GM12878 (cell line): ENCODE data around the gene RHOT1. TPM values are rescaled to one million over a fixed set of nuclear protein-coding genes. Genes with fewer than 3 reads are reported as not detected.
A peak's percentile ranks its signal among the peaks of the same experiment; 100 is the strongest.

Source experiments
- ATAC-seq: fragments of 200-7000 bp; cut with Tn5 transposase; 3 replicates; pipeline ENCODE4 v1.9.1; 2020; ENCODE audit warnings: mild to moderate bottlenecking, moderate library complexity
- BruUV-seq: library from RNA; stranded (reverse); fragments of 400-500 nt; replicated peaks from 2 replicates; lab custom pipeline; 2021; lab: Mats Ljungman, UMichigan
- CTCF ChIA-PET: fragments of 300-600 bp; sonication (Branson Sonifier 250); formaldehyde crosslinking; extraction: SDS; loops from one replicate; lab custom pipeline; 2021; ENCODE audit warnings: inconsistent platforms; lab: Yijun Ruan, JAX
- POLR2A ChIA-PET: fragments of 350-600 bp; formaldehyde crosslinking; extraction: SDS; loops from one replicate; lab custom pipeline; 2021; ENCODE audit warnings: inconsistent platforms; lab: Charles Lee
- RAD21 ChIA-PET: fragments of 300-600 bp; sonication (Branson Sonifier 250); formaldehyde crosslinking; loops from one replicate; lab custom pipeline; 2023; ENCODE audit warnings: antibody characterized with exemption; ENCODE audit not compliant: unreplicated experiment; lab: Charles Lee
- SMC1A ChIA-PET: fragments of 300-600 bp; sonication (Branson Sonifier 250); formaldehyde crosslinking; loops from one replicate; lab custom pipeline; 2023; ENCODE audit not compliant: unreplicated experiment, uncharacterized antibody; lab: Charles Lee
- DNase-seq: peaks from one replicate; pipeline ENCODE4 v3.0.0-alpha.2; 2011; ENCODE audit warnings: low read depth, low spot score
- FAIRE-seq: peaks from 3 replicates; lab custom pipeline; 2011; peaks lifted over from hg19 to GRCh38; lab: Jason Lieb, UNC
- H2AFZ ChIP-seq: 2 replicates; pipeline ENCODE4 v1.6.0; 2011; ENCODE audit warnings: low read depth, low read length, control low read depth; ENCODE audit not compliant: control insufficient read depth
- H3K27ac ChIP-seq: 2 replicates; pipeline ENCODE4 v1.5.1; 2011; ENCODE audit warnings: control low read depth; ENCODE audit not compliant: control insufficient read depth, insufficient read depth
- H3K27me3 ChIP-seq, 2 experiments: replicated peaks in 1 of 2; 2 replicates each; pipeline versions ENCODE4 v1.6.0 to v1.6.1; 2011; ENCODE audit warnings: low read length in 1 of 2; ENCODE audit not compliant: control insufficient read depth in 2 of 2, insufficient read depth in 2 of 2
- H3K36me3 ChIP-seq, 2 experiments: 2 replicates each; pipeline ENCODE4 v1.5.1; 2011; ENCODE audit warnings: low read length in 1 of 2; ENCODE audit not compliant: control insufficient read depth in 2 of 2, insufficient read depth in 2 of 2
- H3K4me1 ChIP-seq: 2 replicates; pipeline ENCODE4 v1.6.1; 2011; ENCODE audit warnings: mild to moderate bottlenecking, low read length, moderate library complexity, mixed read lengths; ENCODE audit not compliant: control insufficient read depth, insufficient read depth
- H3K4me2 ChIP-seq: 2 replicates; pipeline ENCODE4 v1.6.0; 2011; ENCODE audit warnings: control low read depth; ENCODE audit not compliant: control insufficient read depth, insufficient read depth
- H3K4me3 ChIP-seq: fragments of 200-600 bp; sonication (generic); 2 replicates; pipeline ENCODE4 v1.5.1; 2016
- H3K79me2 ChIP-seq: 2 replicates; pipeline ENCODE4 v1.6.0; 2011; ENCODE audit warnings: low read length; ENCODE audit not compliant: control insufficient read depth, insufficient read depth
- H3K9ac ChIP-seq: 2 replicates; pipeline ENCODE4 v1.8.0; 2011; ENCODE audit warnings: low read length, control low read depth, mixed read lengths; ENCODE audit not compliant: control insufficient read depth, insufficient read depth
- H3K9me3 ChIP-seq: replicated peaks from 3 replicates; pipeline ENCODE4 v1.5.1; 2011; ENCODE audit warnings: mild to moderate bottlenecking, low read length; ENCODE audit not compliant: control insufficient read depth, insufficient read depth
- H4K20me1 ChIP-seq: 2 replicates; pipeline ENCODE4 v1.6.0; 2011; ENCODE audit not compliant: control insufficient read depth, insufficient read depth
- BRCA1 ChIP-seq: IDR thresholded peaks from 2 replicates; pipeline ENCODE4 v1.6.1; 2011; ENCODE audit warnings: low read depth, low read length, improper control_type of control experiment
- CBFB ChIP-seq: IDR thresholded peaks from 2 replicates; pipeline ENCODE4 v1.6.1; 2016; ENCODE audit warnings: antibody characterized with exemption, low read depth
- EGR1 ChIP-seq, 2 experiments: IDR thresholded peaks; 1 replicate in 1 of 2; 2 replicates in 1 of 2; pipeline ENCODE4 v1.6.1; 2011 to 2012; ENCODE audit warnings: low read depth in 2 of 2, low read length in 2 of 2, borderline replicate concordance in 1 of 2, mild to moderate bottlenecking in 1 of 2, moderate library complexity in 1 of 2
- JUND ChIP-seq: IDR thresholded peaks from 2 replicates; pipeline ENCODE4 v1.6.1; 2012; ENCODE audit warnings: low read depth, mild to moderate bottlenecking, low read length, improper control_type of control experiment, moderate library complexity
- KLF5 ChIP-seq: fragments of 450-650 bp; IDR thresholded peaks from 2 replicates; pipeline ENCODE4 v1.6.1; 2014; ENCODE audit warnings: mild to moderate bottlenecking; ENCODE audit not compliant: partially characterized antibody
- MYB ChIP-seq: fragments of 150-350 bp; IDR thresholded peaks from 2 replicates; pipeline ENCODE4 v1.6.1; 2014; ENCODE audit warnings: mild to moderate bottlenecking, low read depth, low read length, borderline replicate concordance
- NFYB ChIP-seq: IDR thresholded peaks from 2 replicates; pipeline ENCODE4 v1.6.1; 2011; ENCODE audit warnings: low read depth, mild to moderate bottlenecking, low read length, improper control_type of control experiment, moderate library complexity; ENCODE audit not compliant: insufficient read depth
- PBX3 ChIP-seq: IDR thresholded peaks from 2 replicates; pipeline ENCODE4 v1.6.1; 2011; ENCODE audit warnings: mild to moderate bottlenecking, low read depth, low read length, moderate library complexity; ENCODE audit not compliant: insufficient replicate concordance
- SPI1 ChIP-seq: IDR thresholded peaks from 2 replicates; pipeline ENCODE4 v1.6.1; 2011; ENCODE audit warnings: low read depth, mild to moderate bottlenecking, low read length, moderate library complexity, borderline replicate concordance; ENCODE audit not compliant: insufficient read depth
- SRF ChIP-seq, 2 experiments: IDR thresholded peaks; 2 replicates each; pipeline ENCODE4 v1.6.1; 2011; ENCODE audit warnings: low read depth in 2 of 2, low read length in 2 of 2, mild to moderate bottlenecking in 1 of 2, moderate library complexity in 1 of 2
- STAT1 ChIP-seq: fragments of 450-650 bp; conservative IDR thresholded peaks from 2 replicates; pipeline ENCODE4 v1.6.1; 2014; ENCODE audit warnings: antibody characterized with exemption, mild to moderate bottlenecking
- TCF7 ChIP-seq: IDR thresholded peaks from 2 replicates; pipeline ENCODE4 v1.6.1; 2014; ENCODE audit warnings: antibody characterized with exemption, borderline replicate concordance
- YY1 ChIP-seq: IDR thresholded peaks from 2 replicates; pipeline ENCODE4 v1.6.1; 2011; ENCODE audit warnings: low read depth, mild to moderate bottlenecking, low read length
- ZBTB40 ChIP-seq: fragments of 450-650 bp; IDR thresholded peaks from 2 replicates; pipeline ENCODE4 v1.6.1; 2016; ENCODE audit warnings: mild to moderate bottlenecking, moderate library complexity, borderline replicate concordance
- ZNF207 ChIP-seq: fragments of 450-650 bp; IDR thresholded peaks from 2 replicates; pipeline ENCODE4 v1.6.1; 2014; ENCODE audit warnings: antibody characterized with exemption, mild to moderate bottlenecking, borderline replicate concordance
- WGBS: methylation state at CpG from one replicate; pipeline ENCODE4 v1.1.6; 2016; ENCODE audit warnings: low lambda C conversion rate; ENCODE audit not compliant: insufficient replicate concordance, insufficient coverage; ENCODE audit errors: missing lambda C conversion rate; 5-methylcytosine and 5-hydroxymethylcytosine counted together
- in situ Hi-C: fragments of 300-500 bp; cut with MboI; formaldehyde crosslinking; loops from 9 replicates; pipeline ENCODE4 v1.14.3; 2018; ENCODE audit warnings: mixed read lengths
- intact Hi-C: fragments of 100-400 bp; cut with micrococcal nuclease; formaldehyde crosslinking; loops from one replicate; pipeline ENCODE4 v1.14.2; 2022; ENCODE audit not compliant: unreplicated experiment
- polyA plus RNA-seq, 11 experiments: library from polyadenylated mRNA; depleted of rRNA in 4 of 11; unstranded in 6 of 11; stranded (reverse) in 5 of 11; fragments of >200 nt; fragmentation: Nextera tagmentation in 4 of 11; fragmentation: Illumina TruSeq in 1 of 11; extraction: Ambion mirVana in 4 of 11; extraction: Trizol in 1 of 11; gene quantifications; 1 replicate in 1 of 11; 2 replicates in 10 of 11; pipeline versions ENCODE4 v1.2.1 to v1.2.3, GENCODE V29; 2011 to 2016; ENCODE audit warnings: inconsistent platforms in 2 of 11, missing spikeins in 2 of 11, low read depth in 1 of 11
- total RNA-seq, 4 experiments: library from RNA; depleted of rRNA in 3 of 4; stranded (reverse); fragments of >200 nt in 3 of 4; fragmentation: Illumina TruSeq in 1 of 4; extraction: Trizol in 1 of 4; gene quantifications; 2 replicates each; pipeline versions ENCODE4 v1.2.1 to v1.2.3, GENCODE V29; 2013 to 2021
- TF ChIP-seq, protein P1 (sequence below): fragments of 450-650 bp; IDR thresholded peaks from 2 replicates; pipeline ENCODE4 v1.6.1; 2016; ENCODE audit warnings: mild to moderate bottlenecking

RHOT1 gene
- total and polyA plus RNA-seq, 10 of the 15 experiments (the other 5 are each of a cell fraction or from before 2014, with no cell fraction given) = 13.3 to 68.2 (median 22.8) TPM

DNA sequence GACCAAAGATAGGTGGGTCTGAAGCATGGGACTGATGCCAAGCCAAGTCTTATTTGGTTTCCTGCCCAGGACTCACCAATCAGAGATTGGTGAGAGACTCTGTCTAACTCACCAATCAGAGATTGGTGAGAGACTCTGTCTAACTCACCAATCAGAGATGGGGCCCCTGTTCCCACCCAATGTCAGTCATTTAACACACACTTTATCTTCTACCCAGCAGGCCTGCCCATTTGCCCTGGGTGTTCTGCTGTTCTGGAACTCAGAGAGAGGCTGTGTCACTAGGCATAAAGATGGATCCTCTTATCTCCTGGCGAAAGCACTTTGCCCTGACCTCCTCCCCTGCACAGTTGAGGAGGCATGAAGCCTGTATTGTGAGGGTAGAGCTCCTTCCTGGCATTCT lies 5.4 kb upstream of the RHOT1 start:
- intact Hi-C loops (loop anchor here (5.0 to 10.0 kb wide), 2 partner anchors 70 to 232 kb away; partner anchors contain the start of gene UTP6), in situ Hi-C loops (no loop called here)
- Histone ChIP-seq H3K4me3 (no peak overlapping the region), H3K27ac (no peak overlapping the region), H3K9me3 (no peaks in the 10 kb centered on the region; the same call in 2 of the 3 replicates), H3K9ac (no peak overlapping the region), H3K36me3 (no peaks in the 10 kb centered on the region), H2AFZ (peak overlapping the region; percentile 24; the same call in 1 of the 2 replicates), H3K4me2 (no peak overlapping the region), H3K79me2 (no peaks in the 10 kb centered on the region), H3K4me1 (peaks cover 4% of the 10 kb centered on the region; the same call in 1 of the 2 replicates), H3K27me3 (no peaks in the 10 kb centered on the region), H4K20me1 (no peaks in the 10 kb centered on the region)
- SMC1A ChIA-PET = interaction anchor here (1.1 to 2.1 kb wide), 4 partner anchors 10 to 128 kb away, joined by 3 to 11 read pairs (median 4); no protein-coding TSS in a partner anchor
- FAIRE-seq (no peak), ATAC-seq (peak; percentile 61), DNase-seq (no peak)
- CTCF ChIA-PET = interaction anchor here (0.9 to 7.7 kb wide), 4 partner anchors 10 to 130 kb away, joined by 3 to 84 read pairs (median 38); partner anchors contain the start of gene LRRC37B
- POLR2A ChIA-PET = interaction anchor here (0.5 kb wide), 1 partner anchor 214 kb away, joined by 4 read pairs; no protein-coding TSS in a partner anchor
- BruUV-seq = no TSS peak
- RAD21 ChIA-PET = interaction anchor here (1.3 to 3.1 kb wide), 2 partner anchors 9 to 129 kb away, joined by 3 to 22 read pairs; partner anchors contain the start of gene LRRC37B
- TF ChIP-seq CBFB (no peak), SRF (IDR thresholded peaks at IDR 0.05; ENCODE audit: low read depth in 2 of 2, low read length in 2 of 2) (no peak), NFYB (peak; percentile 72), JUND (no peak), PBX3 (no peak), ZBTB40 (no peak), SPI1 (no peak), TCF7 (no peak), MYB (no peak), YY1 (no peak), ZNF207 (no peak), EGR1 (IDR thresholded peaks at IDR 0.05; ENCODE audit: borderline replicate concordance in 1 of 2, low read depth in 2 of 2, low read length in 2 of 2) (no peak), STAT1 (no peak), BRCA1 (no peak), KLF5 (no peak)
- TF ChIP-seq, protein P1, sequence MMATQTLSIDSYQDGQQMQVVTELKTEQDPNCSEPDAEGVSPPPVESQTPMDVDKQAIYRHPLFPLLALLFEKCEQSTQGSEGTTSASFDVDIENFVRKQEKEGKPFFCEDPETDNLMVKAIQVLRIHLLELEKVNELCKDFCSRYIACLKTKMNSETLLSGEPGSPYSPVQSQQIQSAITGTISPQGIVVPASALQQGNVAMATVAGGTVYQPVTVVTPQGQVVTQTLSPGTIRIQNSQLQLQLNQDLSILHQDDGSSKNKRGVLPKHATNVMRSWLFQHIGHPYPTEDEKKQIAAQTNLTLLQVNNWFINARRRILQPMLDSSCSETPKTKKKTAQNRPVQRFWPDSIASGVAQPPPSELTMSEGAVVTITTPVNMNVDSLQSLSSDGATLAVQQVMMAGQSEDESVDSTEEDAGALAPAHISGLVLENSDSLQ = peak; percentile 52; the same call in 1 of the 2 replicates
- 93% methylated on average over 1 of the region's 1 CpG for WGBS
